GM11168 (cell line): ENCODE results near the gene C12orf60.

Experiments used
- in situ Hi-C: fragments of 300-500 bp; cut with MboI; formaldehyde crosslinking; loops from one replicate; pipeline ENCODE4 v1.12.0; 2022; ENCODE audit warnings: low sequenced_read_pairs; ENCODE audit not compliant: unreplicated experiment

Gene C12orf60

DNA sequence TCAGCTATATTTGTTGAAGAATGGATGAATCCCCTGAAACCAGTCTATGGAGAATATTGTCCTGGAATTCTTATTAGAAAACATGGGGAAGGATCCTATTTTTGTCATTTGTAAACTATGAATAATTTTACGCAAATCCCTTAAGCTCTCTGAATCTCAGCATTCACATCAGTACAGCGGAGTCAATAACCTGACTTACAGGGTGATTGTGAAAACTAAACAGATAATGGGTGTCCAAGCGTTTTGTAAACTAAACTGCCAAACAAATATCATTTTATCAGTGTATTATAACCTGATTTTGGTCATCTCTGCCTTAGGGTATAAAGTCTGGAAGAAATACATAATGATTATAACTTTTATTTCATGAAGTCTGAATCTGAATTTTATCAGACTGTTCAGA, 29.9 kb downstream of the C12orf60 start:
- in situ Hi-C loops = no loop called here

GRCh38 chr12:14833952-14834351, 30.5 kb downstream of the C12orf60 start:
- in situ Hi-C loops = no loop called here

DNA sequence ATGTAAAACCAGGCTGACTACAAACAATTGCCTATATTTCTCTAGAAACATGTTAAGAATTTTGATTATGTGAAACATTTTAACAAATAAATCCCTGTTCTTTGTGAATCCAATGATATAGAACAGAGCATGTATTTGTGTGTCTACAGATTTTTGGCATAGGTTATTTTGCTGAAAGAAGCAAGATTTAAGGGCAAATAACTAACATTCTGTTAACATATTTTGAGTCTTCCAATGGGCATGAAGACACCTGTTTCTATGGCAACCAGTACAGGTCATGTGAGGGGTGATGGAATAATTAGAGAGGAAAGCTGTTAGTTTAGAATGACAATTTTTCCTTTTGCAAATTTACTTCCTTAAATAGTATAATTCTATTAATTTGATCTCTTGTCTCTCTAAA, 31.0 kb downstream of the C12orf60 start:
- in situ Hi-C loops = no loop called here

- in situ Hi-C loops = no loop called here
These were observed 33.1 kb downstream of the C12orf60 start for GRCh38 chr12:14836336-14837210.

- in situ Hi-C loops = no loop called here
These were observed 35.8 kb downstream of the C12orf60 start for GRCh38 chr12:14839262-14839661.

DNA sequence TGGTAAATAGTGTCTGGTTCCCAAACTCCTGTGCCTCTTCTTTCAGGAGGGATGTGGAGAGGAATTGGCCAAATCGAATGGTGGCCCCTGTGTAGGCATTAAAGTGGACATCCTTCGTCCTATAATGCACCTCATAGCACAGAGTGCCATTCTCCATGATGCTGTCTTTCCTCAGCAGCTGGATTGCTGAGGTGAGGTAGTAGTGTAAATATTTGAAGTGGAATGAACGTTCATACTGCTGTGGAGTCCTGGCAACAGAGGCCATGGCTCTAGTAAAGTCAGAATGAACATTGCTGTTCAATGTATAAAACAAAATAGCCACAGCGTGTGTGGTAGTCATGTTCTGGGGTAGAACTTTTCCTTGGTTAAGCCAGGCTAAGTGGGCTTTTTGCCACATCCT, 37.1 kb downstream of the C12orf60 start:
- in situ Hi-C loops = no loop called here

GRCh38 chr12:14841761-14842160, 38.3 kb downstream of the C12orf60 start:
- in situ Hi-C loops = no loop called here

- in situ Hi-C loops = no loop called here
These were observed 38.8 kb downstream of the C12orf60 start for GRCh38 chr12:14842315-14842714.

- in situ Hi-C loops = no loop called here
These were observed 40.0 kb downstream of the C12orf60 start, which contains the start of gene ART4 for GRCh38 chr12:14843425-14843887. Gene ART4 (minus strand): TSS chr12:14843526. CDS start chr12:14843113, 413 bp downstream.

GRCh38 chr12:14844401-14844800, 40.9 kb downstream of the C12orf60 start:
- in situ Hi-C loops = no loop called here

- in situ Hi-C loops = loop anchor here (5.0 kb wide), 1 partner anchor 157 kb away; no protein-coding TSS in a partner anchor
These were observed 41.9 kb downstream of the C12orf60 start for GRCh38 chr12:14845350-14845750.

DNA sequence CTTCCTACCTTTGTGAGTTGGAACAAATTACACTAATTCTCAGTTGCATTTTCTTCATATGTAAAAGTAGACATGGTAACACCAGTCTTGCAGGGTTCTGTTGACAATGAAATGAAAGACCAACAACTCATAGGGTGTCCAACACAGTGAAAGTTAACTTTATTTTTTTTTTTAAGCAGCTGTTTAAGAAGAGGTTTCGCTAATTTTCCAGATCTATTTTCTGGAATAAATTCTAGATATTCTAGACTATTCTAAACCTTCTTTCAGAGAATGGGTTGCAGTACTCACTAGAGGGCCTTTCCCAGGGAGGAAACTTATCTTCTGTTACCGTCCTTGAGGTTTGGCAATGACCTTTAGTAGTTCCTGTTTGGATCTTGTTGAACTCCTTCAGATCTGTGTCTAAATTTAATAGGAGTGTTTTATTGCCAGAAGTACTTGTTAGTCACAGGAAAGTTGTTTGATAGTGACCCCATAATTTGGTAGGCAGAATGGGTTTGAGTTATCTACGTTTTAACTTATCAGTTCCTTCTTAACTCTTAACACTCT, 42.6 kb downstream of the C12orf60 start:
- in situ Hi-C loops = loop anchor here (5.0 kb wide), 1 partner anchor 156 kb away; no protein-coding TSS in a partner anchor

- in situ Hi-C loops = loop anchor here (5.0 kb wide), 1 partner anchor 155 kb away; no protein-coding TSS in a partner anchor
These were observed 43.6 kb downstream of the C12orf60 start for GRCh38 chr12:14846876-14847580.

- in situ Hi-C loops = loop anchor here (5.0 kb wide), 1 partner anchor 153 kb away; no protein-coding TSS in a partner anchor
These were observed 46.2 kb downstream of the C12orf60 start for GRCh38 chr12:14849661-14850060.

GRCh38 chr12:14850929-14851663, 47.6 kb downstream of the C12orf60 start:
- in situ Hi-C loops = no loop called here

DNA sequence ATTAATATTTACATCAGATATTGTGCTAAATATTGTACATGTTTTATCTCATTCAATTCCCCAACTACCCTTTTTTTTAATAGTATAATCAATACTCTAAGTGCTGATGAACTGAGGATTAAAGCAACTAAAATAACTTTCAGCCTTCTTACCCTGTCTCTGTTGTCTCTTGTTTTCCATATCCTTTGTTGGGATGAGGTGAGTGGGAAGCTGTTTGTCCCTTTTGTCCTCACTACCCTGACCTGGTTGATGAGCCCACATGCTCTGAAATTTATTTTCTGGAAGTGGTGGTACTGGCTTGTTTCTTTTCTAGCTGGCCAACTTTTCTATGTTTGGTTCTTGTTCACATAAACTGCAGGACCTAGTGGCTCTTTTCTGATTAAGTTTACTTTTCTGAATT, 49.4 kb downstream of the C12orf60 start:
- in situ Hi-C loops = no loop called here

- in situ Hi-C loops = no loop called here
These were observed 50.5 kb downstream of the C12orf60 start for GRCh38 chr12:14853961-14854360.

DNA sequence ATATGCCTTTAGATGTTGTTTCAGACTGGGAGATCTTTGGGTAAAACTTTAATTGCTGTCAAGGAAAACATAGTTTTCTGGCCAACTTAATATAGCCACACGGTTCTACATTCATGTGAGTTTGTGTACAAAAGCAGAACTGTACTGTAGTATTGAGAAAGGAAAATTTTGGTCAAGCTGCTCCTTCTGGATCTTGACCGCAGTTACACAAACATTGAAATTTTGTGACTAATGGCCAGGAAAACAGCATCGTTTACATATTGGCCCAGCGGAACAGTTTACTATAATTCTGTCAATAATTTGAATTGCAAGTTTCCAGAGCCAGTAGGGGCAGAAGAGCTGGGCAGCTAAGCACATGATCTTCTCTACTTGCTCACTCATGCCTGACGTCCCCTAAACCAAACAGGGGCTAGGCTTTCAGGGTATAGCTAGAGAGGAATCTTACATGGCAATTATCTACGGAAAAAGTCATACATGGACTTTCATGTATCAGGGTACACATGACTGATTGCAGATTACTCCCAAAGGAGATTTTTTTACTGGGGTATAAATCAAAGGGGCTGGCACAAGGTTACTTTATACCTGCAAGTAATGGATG, 51.2 kb downstream of the C12orf60 start:
- in situ Hi-C loops = no loop called here

DNA sequence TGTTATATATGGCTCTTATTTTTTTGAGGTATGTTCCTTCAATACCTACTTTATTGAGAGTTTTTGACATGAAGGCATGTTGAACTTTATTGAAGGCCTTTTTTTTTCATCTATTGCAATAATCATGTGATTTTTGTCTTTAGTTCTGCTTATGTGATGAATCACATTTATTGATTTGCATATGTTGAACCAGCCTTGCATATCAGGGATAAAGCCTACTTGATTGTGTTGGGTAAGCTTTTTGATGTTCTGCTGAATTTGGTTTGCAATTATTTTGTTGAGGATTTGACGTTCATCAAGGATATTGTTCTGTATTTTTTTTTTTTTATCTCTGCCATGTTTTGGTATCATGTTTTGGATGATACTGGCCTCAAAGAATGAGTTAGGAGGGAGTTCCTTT, 55.0 kb downstream of the C12orf60 start:
- in situ Hi-C loops = no loop called here

DNA sequence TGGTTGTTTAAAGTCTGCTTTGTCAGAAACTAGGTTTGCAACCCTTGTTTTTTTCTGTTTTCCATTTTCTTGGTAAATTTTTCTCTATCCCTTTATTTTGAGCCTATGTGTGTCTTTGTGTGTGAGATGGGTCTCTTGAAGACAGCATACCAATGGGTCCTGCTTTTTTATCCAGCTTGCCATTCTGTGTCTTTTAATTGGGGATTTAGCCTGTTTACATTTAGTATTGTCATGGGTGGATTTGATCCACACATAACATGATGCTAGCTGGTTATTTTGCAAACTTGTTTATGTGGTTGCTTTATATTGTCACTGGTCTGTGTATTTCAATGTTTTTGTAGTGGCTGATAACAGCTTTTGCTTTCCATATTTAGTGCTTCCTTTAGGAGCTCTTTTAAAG, 57.0 kb downstream of the C12orf60 start:
- in situ Hi-C loops = loop anchor here (5.0 kb wide), 1 partner anchor 62 kb away; no protein-coding TSS in a partner anchor
